GM21825 (cell line): ENCODE measurements around the gene SPC25.

ENCODE experiments used
- ATAC-seq: cut with Tn5 transposase; IDR thresholded peaks from one replicate; pipeline ENCODE4 v1.9.1; 2021; ENCODE audit warnings: mild to moderate bottlenecking, moderate library complexity; ENCODE audit not compliant: unreplicated experiment

SPC25 gene

DNA sequence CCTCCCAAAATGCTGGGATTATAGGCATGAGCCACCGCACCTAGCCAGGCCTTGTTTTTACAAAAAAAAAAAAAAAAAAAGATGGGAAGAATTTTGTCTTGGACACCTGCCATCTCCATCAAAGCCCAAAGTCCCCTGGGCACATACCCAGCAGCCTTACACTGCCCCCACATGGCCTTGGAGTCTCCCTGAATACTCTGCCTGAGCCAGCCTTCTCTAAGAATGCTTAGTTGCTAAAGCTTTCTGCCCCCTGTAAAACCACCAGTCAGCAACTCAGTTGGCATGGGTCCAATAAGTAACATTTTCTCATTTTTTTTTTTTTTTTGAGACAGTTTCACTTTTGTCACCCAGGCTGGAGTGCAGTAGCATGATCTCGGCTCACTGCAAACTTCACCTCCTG, 40.6 kb downstream of the SPC25 start:
- no peak for ATAC-seq

DNA sequence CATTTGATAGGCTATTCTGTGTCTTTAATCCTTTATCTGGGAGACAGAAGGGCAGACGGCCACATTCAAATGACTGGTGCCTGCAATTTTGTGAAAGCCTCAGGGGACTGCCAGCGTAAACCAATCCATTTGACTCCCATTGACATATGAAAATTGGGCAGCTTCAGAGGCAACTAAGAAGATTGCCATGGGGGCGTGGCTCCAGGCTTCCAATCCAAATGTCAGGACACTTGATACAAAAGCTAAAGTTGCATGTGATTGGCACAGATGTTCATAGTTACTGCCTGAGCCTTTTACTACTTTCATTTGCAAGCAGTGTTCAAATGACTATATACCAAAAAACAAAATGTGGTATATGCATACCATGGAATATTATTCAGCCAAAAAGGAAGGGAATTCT, 42.0 kb downstream of the SPC25 start:
- no peak for ATAC-seq

DNA sequence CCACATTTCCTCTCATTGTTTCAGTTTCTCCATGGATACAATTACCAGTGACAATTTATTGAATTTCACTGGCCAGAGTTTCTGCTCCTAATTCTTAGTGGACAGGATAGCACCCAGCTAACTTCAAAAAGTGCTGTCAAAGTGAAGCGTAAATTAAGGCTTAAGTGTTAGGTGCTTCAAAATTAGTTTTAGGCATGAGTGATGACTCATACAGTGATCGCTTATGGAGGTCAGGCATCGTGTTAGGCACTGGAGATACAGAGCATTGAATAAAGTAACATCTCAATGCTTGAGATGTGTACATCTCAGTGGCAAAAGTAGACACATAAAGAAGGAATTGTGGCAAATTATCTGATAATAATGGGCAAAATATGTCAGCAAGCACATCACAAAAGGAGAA, 47.0 kb downstream of the SPC25 start:
- ATAC-seq: no peak

DNA sequence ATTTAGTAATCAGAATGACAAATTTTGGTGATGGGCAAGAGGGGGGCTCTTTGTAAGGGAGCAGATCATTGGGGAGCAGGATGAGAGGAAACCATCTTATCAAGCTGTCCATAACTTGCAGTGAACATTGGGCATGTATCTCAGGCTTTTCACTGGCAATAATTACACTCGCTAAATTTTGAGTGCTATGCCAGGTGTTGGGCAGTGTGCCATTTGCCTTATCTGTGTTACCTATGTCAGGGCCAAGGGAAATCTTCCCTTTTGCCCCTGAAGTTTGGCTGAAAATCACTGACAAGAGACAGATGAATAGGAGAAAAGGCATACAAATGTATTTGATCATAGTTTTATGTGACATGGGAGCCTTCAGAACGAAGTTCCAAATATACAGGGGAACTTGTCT, 48.8 kb downstream of the SPC25 start:
- ATAC-seq: no peak

DNA sequence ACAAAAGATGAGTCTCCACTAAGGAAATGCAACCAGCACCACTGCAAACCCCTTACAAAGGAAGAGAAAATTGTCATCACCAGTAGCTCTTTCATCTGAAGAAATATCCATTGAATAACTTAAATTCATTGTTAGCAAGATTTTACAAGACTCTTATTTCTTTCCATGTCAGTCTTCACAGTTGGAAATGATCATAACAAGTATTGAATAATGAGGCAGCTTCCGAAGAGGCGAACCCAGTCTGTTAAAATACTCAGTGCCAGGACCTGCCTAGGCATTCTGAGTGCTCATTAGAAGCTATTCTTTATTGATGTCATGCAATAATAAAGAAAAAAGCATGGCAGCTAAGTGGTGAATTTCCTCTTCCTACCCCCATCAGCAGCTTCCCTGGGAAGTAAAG, 54.3 kb downstream of the SPC25 start:
- no peak for ATAC-seq

DNA sequence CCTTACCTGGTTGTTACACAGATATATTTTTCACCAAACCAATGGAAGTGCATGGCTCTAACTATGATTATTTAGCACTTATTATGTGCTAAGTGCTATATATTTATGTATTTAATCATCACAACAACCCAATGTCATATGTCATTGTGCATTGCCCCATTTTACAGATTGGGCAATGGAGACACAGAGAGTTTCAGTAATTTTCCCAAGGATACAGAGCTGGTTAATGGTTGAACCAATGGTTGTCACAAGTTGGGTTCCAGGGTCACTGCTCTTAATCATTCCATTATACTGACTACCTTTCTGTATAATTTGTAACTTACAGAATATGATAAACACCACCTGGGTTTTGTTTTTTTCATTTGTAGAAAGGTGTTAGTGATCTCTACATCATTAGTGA, 58.6 kb downstream of the SPC25 start:
- no peak for ATAC-seq

DNA sequence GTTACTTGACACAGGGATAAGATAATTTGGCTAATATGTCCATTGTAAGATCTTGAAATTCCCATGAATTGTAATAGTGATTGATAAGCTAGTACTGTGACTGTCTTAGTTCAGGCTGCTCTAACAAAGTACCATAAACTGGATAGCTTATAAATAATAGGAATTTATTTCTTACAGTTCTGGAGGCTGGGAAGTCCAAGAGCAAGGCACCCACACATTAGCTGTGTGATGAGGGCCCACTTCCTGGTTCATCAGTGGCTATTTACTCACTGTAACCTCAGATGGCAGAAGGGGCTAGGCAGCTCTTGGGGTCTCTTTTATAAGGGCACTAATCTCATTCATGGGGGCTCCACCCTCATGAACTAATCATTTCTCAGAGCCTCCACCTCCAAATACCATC, 59.3 kb downstream of the SPC25 start:
- ATAC-seq: no peak

DNA sequence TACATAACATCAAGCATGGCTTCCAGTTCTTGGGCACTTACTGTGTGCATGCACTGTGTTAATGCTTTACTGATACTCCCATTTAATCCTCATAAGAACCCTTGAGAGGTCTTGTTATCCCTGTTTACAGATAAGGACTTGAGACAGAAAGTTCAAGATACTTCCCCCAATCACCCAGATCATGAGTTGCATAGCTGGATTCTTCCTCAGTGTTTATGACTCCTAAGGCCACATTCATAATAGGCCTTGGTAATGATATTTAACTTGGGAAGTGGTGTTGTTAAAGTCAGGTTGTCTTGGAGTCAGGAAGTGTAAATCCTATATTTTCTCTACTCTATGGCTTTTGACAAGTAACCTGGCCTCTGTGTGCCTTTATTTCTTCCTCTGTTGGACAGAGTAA, 65.1 kb downstream of the SPC25 start:
- no peak for ATAC-seq

DNA sequence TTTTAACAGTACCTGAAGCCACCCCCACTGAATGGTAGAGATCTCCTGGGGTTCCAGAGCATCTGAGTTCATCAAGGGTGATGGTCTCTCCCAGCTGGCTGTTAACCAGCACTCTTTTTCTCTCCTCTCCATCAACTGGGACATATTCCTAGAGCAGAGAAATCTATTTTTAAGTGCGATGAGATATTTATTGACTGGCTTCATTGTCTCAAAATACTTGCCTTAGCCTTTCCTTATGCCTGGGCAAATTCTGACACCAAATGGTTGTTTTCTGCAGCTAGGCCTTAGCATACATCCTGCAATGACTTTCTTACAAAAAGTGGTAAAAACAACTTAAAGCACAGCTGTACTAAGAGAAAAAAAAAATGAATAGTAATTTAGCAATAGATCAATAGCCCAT, 68.2 kb downstream of the SPC25 start:
- ATAC-seq: no peak

DNA sequence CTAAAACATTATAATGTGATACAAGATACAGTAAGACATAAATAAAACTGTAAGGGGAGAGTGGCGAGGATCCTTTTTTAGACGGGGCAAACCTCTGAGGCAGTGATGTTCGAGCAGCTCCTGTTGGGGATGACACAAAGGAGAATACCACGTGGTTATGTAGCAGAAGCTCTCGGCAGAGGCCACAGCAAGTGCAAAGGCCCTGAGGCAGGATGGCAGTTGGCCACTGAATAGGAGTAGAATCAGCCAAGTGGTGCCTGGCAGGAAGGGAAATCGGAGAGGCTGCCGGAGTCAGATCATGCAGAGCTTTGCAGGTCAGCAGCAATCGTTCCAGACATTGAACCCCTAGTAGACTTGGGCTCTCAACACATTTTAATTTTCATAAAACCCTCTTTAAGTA, 68.7 kb downstream of the SPC25 start:
- no peak for ATAC-seq
